PC-9 (cell line): ENCODE results near the gene RNF166. TPM values are rescaled to one million over a fixed set of nuclear protein-coding genes. Genes with fewer than 3 reads are reported as not detected.
"Not testable (repeated sequence)": the region's sequence is repeated elsewhere in the genome, so short reads cannot be mapped to it uniquely, and the experiment has no call there.

Source experiments
- BruUV-seq: library from RNA; stranded (reverse); fragments of 400-500 nt; replicated peaks from 2 replicates; lab custom pipeline; 2021; lab: Mats Ljungman, UMichigan
- CTCF ChIA-PET: fragments of 300-600 bp; sonication (Branson Sonifier 250); formaldehyde crosslinking; loops from one replicate; lab custom pipeline; 2022; ENCODE audit warnings: antibody characterized with exemption; lab: Charles Lee
- POLR2A ChIA-PET: fragments of 300-600 bp; sonication (Branson Sonifier 250); formaldehyde crosslinking; loops from one replicate; lab custom pipeline; 2022; ENCODE audit warnings: antibody characterized with exemption; ENCODE audit not compliant: unreplicated experiment; lab: Charles Lee
- DNase-seq, 2 experiments: peaks; one replicate each; pipeline versions ENCODE4 v3.0.0 to v3.0.0-alpha.2; 2015 to 2022; ENCODE audit warnings: mixed read lengths in 1 of 2
- H2AFZ ChIP-seq: fragments of 200-600 bp; sonication (generic); 2 replicates; pipeline ENCODE4 v1.8.1; 2017; ENCODE audit warnings: antibody characterized with exemption
- H3F3A ChIP-seq: fragments of 200-600 bp; sonication (generic); 2 replicates; pipeline ENCODE4 v1.8.1; 2017; ENCODE audit warnings: antibody characterized with exemption, mild to moderate bottlenecking, low read depth; ENCODE audit not compliant: insufficient read depth
- H3K27ac ChIP-seq: fragments of 200-600 bp; sonication (generic); 2 replicates; pipeline ENCODE4 v1.6.1; 2016; ENCODE audit warnings: mixed run types
- H3K27me3 ChIP-seq: fragments of 200-600 bp; sonication (generic); 2 replicates; pipeline ENCODE4 v1.6.1; 2016; ENCODE audit warnings: low read depth, mixed run types; ENCODE audit not compliant: insufficient read depth
- H3K36me3 ChIP-seq: fragments of 200-600 bp; sonication (generic); 2 replicates; pipeline ENCODE4 v1.6.1; 2016; ENCODE audit warnings: low read depth, mixed run types
- H3K4me1 ChIP-seq: fragments of 200-600 bp; sonication (generic); replicated peaks from 2 replicates; pipeline ENCODE4 v1.6.1; 2016; ENCODE audit warnings: mixed run types; ENCODE audit not compliant: insufficient read depth
- H3K4me2 ChIP-seq: fragments of 200-600 bp; sonication (generic); 2 replicates; pipeline ENCODE4 v1.6.1; 2017; ENCODE audit warnings: mixed run types
- H3K4me3 ChIP-seq: fragments of 200-600 bp; sonication (generic); 2 replicates; pipeline ENCODE4 v1.6.1; 2016; ENCODE audit warnings: mixed run types
- H3K79me2 ChIP-seq: fragments of 200-600 bp; sonication (generic); 2 replicates; pipeline ENCODE4 v1.6.1; 2017; ENCODE audit warnings: low read depth, mixed run types
- H3K9me2 ChIP-seq: fragments of 200-600 bp; sonication (generic); 2 replicates; pipeline ENCODE4 v1.8.1; 2017; ENCODE audit warnings: mild to moderate bottlenecking; ENCODE audit not compliant: insufficient read depth
- H3K9me3 ChIP-seq: fragments of 200-600 bp; sonication (generic); 2 replicates; pipeline ENCODE4 v1.8.1; 2016; ENCODE audit warnings: low read depth; ENCODE audit not compliant: insufficient read depth
- H4K20me1 ChIP-seq: fragments of 200-600 bp; sonication (generic); 2 replicates; pipeline ENCODE4 v1.8.1; 2017; ENCODE audit not compliant: insufficient read depth
- EZH2 ChIP-seq: fragments of 200-600 bp; sonication (generic); IDR thresholded peaks from 2 replicates; pipeline ENCODE4 v1.8.0; 2017; ENCODE audit warnings: antibody characterized with exemption, low read depth
- intact Hi-C: fragments of 100-400 bp; cut with micrococcal nuclease; formaldehyde crosslinking; loops from one replicate; pipeline ENCODE4 v1.10.0; 2022; ENCODE audit not compliant: unreplicated experiment
- total RNA-seq: library from RNA; stranded (reverse); gene quantifications from 2 replicates; pipeline ENCODE4 v1.2.3, GENCODE V29; 2021
- TF ChIP-seq, protein P1 (sequence below): fragments of 200-600 bp; sonication (generic); conservative IDR thresholded peaks from 2 replicates; pipeline ENCODE4 v1.6.1; 2017; ENCODE audit warnings: mixed run types, antibody characterized with exemption, mild to moderate bottlenecking, moderate library complexity

RNF166 gene
- total RNA-seq, 1 experiment from 2014 or later, result 29.4 TPM

DNA sequence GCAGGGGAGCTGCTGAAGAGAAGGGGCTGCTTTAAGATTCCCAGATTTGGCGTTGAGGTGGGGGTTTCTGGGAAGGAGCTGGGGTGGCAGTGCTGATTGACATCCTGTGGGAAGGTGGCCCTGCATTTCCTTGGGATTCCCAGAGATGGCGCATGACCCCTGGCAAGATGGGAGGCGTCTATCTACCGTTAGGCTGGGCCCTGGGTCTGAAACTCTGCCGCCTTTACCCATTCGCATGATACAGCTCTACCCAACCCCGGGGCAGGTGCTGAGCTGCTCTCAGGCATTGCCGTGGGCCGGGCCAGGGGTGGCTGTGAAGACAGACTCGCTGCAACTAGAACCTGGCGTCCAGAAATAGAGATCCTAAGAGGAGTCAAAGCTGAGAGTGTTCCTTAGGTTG is 33.4 kb downstream of the RNF166 start:
- H3K4me1 ChIP-seq, result no peaks in the 10 kb centered on the region
- no peaks in the 10 kb centered on the region for H3K9me3 ChIP-seq
- no TSS peak for BruUV-seq
- no peak overlapping the region for H3K4me2 ChIP-seq
- H3K9me2 ChIP-seq, result no peaks in the 10 kb centered on the region
- no peak for DNase-seq
- CTCF ChIA-PET, result interaction anchor here (0.7 kb wide), 1 partner anchor 443 kb away, joined by 4 read pairs; no protein-coding TSS in a partner anchor
- POLR2A ChIA-PET, result interaction anchor here (0.6 kb wide), 1 partner anchor 428 kb away, joined by 3 read pairs; no protein-coding TSS in a partner anchor
- H3F3A ChIP-seq, result 0 out of 2 replicates have a peak, but pooled peaks cover 2% of the 10 kb centered on the region
- H3K4me3 ChIP-seq, result no peak overlapping the region
- H4K20me1 ChIP-seq, result no peaks in the 10 kb centered on the region
- intact Hi-C loops, result no loop called here
- H3K36me3 ChIP-seq, result no peaks in the 10 kb centered on the region
- no peak for TF ChIP-seq EZH2
- TF ChIP-seq, protein P1, sequence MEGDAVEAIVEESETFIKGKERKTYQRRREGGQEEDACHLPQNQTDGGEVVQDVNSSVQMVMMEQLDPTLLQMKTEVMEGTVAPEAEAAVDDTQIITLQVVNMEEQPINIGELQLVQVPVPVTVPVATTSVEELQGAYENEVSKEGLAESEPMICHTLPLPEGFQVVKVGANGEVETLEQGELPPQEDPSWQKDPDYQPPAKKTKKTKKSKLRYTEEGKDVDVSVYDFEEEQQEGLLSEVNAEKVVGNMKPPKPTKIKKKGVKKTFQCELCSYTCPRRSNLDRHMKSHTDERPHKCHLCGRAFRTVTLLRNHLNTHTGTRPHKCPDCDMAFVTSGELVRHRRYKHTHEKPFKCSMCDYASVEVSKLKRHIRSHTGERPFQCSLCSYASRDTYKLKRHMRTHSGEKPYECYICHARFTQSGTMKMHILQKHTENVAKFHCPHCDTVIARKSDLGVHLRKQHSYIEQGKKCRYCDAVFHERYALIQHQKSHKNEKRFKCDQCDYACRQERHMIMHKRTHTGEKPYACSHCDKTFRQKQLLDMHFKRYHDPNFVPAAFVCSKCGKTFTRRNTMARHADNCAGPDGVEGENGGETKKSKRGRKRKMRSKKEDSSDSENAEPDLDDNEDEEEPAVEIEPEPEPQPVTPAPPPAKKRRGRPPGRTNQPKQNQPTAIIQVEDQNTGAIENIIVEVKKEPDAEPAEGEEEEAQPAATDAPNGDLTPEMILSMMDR, result peak; percentile 43; the same call in 1 of the 2 replicates
- no peaks in the 10 kb centered on the region for H3K27me3 ChIP-seq
- no peak overlapping the region for H3K27ac ChIP-seq
- H2AFZ ChIP-seq, result no peak overlapping the region
- no peaks in the 10 kb centered on the region for H3K79me2 ChIP-seq

DNA sequence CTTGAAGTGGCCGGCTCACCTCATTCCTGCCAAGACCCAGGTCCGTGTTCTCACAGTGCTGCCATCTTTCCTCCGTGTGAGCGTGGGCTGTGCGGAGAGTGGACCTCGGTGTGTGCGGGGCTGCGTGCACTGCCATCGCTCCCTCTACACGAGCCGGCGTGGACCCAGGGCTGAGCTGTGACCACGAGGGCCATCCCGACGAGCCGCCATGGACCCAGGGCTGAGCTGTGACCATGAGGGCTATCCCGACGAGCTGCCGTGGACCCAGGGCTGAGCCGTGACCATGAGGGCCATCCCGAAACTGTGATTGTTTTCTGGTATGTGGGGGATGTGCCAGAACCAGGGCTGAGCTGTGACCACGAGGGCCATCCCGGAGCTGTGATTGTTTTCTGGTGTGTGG is 34.4 kb downstream of the RNF166 start:
- Histone ChIP-seq H3K9me3 (no peaks in the 10 kb centered on the region), H3K36me3 (no peaks in the 10 kb centered on the region), H3F3A (0 out of 2 replicates have a peak, but pooled peaks cover 5% of the 10 kb centered on the region), H3K4me3 (no peak overlapping the region), H3K27me3 (no peaks in the 10 kb centered on the region), H3K9me2 (no peaks in the 10 kb centered on the region), H2AFZ (no peak overlapping the region), H3K79me2 (no peaks in the 10 kb centered on the region), H3K27ac (no peak overlapping the region), H3K4me2 (no peak overlapping the region), H4K20me1 (no peaks in the 10 kb centered on the region), H3K4me1 (no peaks in the 10 kb centered on the region)
- DNase-seq, result no peak
- TF ChIP-seq, protein P1, result no peak
- no peak for TF ChIP-seq EZH2
- BruUV-seq, result no TSS peak
- intact Hi-C loops, result no loop called here
- ChIA-PET CTCF (no interaction called here), POLR2A (no interaction called here)

DNA sequence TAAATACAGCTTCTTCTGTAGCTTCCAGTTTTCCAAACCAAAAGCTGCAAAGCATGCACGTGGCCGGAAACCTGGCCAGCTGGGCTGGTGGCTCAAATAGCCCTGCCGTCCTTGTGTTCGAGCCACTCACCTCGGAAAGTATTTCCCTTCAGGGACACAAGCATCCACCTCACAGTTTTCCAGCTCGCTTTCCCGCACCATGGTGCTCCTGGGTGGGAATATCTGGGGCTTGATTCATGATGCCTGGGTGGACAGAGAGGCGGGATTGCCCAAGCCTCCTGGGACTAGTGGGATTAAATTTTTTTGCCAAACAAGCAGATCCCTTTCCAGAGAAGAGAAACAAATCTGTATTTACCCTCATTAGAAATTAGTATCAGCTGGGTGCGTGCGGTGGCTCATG is 36.2 kb downstream of the RNF166 start:
- TF ChIP-seq, protein P1, result no peak
- TF ChIP-seq EZH2, result no peak
- H3K9me3 ChIP-seq, result no peaks in the 10 kb centered on the region
- intact Hi-C loops, result no loop called here
- no peaks in the 10 kb centered on the region for H3K27me3 ChIP-seq
- H3K4me2 ChIP-seq, result no peak overlapping the region
- no peak overlapping the region for H3K4me3 ChIP-seq
- peaks cover 7% of the 10 kb centered on the region; the same call in 1 of the 2 replicates for H3F3A ChIP-seq
- H3K79me2 ChIP-seq, result no peaks in the 10 kb centered on the region
- DNase-seq, result no peak
- H4K20me1 ChIP-seq, result no peaks in the 10 kb centered on the region
- BruUV-seq, result no TSS peak
- no peak overlapping the region for H3K27ac ChIP-seq
- POLR2A ChIA-PET, result no interaction called here
- no peaks in the 10 kb centered on the region for H3K36me3 ChIP-seq
- H3K4me1 ChIP-seq, result no peaks in the 10 kb centered on the region
- CTCF ChIA-PET, result no interaction called here
- H2AFZ ChIP-seq, result no peak overlapping the region
- no peaks in the 10 kb centered on the region for H3K9me2 ChIP-seq

GRCh38 chr16:88669493-88669892 is 36.7 kb downstream of the RNF166 start:
- H4K20me1 ChIP-seq, H3K27me3 ChIP-seq, H3K4me3 ChIP-seq, H3K9me3 ChIP-seq, H2AFZ ChIP-seq, DNase-seq, H3K27ac ChIP-seq, H3K4me2 ChIP-seq, H3K4me1 ChIP-seq, BruUV-seq, intact Hi-C loops, H3K36me3 ChIP-seq, POLR2A ChIA-PET, H3K9me2 ChIP-seq, CTCF ChIA-PET, H3K79me2 ChIP-seq: not testable (repeated sequence)
- peaks cover 11% of the 10 kb centered on the region; the same call in 1 of the 2 replicates for H3F3A ChIP-seq
